Measurements from ENCODE around the gene UBA7. TPM values are rescaled to one million over a fixed set of nuclear protein-coding genes. Genes with fewer than 3 reads are reported as not detected.
"Not testable (repeated sequence)": the region's sequence is repeated elsewhere in the genome, so short reads cannot be mapped to it uniquely, and the experiment has no call there.

The UBA7 gene
- total RNA-seq, 5 donors from 2014 or later (not counting 1 experiment from before 2014, with no cell fraction given) = 246 to 299 (median 293) TPM

DNA sequence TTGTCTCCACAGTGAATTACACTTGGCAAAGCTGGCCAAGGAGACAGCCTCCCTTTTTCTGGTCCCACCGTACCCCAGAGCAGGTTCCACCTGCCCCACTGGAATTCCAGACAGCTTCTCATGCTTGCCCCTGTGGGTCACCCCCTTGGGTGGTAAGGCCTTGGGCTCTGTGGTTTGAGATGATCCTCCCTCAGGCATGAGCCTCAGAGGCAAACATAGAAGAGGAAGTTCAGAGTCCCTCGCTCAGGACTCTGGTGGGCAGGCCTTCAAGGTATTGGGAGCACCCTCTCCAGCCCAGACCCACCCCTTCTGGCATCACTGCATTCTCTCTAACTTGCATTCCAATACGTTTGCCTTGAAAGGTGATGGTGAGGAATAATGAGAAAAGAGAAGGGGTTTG, 17.6 kb upstream of the UBA7 start:
- ATAC-seq (replicated peaks in 1 of 4) = no peak
- ChIA-PET CTCF (no interaction called here), POLR2A (interaction anchor here in 1 of 2 donors (0.6 to 0.7 kb wide), 2 partner anchors 94 to 316 kb away, joined by 3 to 8 read pairs; no protein-coding TSS in a partner anchor)
- DNase-seq = no peak
- H3K36me3 Mint-ChIP-seq = no peaks in the 10 kb centered on the region
- no peak overlapping the region for H3K4me3 ChIP-seq (ENCODE audit: control insufficient read depth in 1 of 2, extremely low read depth in 1 of 2, low read length in 1 of 2)
- H3K27ac Mint-ChIP-seq = no peak overlapping the region
- H3K4me3 Mint-ChIP-seq = no peak overlapping the region
- no peaks in the 10 kb centered on the region for H3K4me1 ChIP-seq (ENCODE audit: control insufficient read depth in 1 of 2, extremely low read depth in 1 of 2, insufficient read depth in 2 of 2, low read length in 2 of 2)
- H3K9me3 Mint-ChIP-seq = no peaks in the 10 kb centered on the region
- H3K27ac ChIP-seq (ENCODE audit: low read length) = no peak overlapping the region
- no peaks in the 10 kb centered on the region for H3K27me3 Mint-ChIP-seq
- 20% methylated on average over 1 of the region's 3 CpGs for WGBS (ENCODE audit: insufficient coverage)
- no peaks in the 10 kb centered on the region for H3K9me3 ChIP-seq
- no peaks in the 10 kb centered on the region for H3K4me1 Mint-ChIP-seq
- H3K27me3 ChIP-seq (replicated peaks in 1 of 2; ENCODE audit: control insufficient read depth in 2 of 2, extremely low read depth in 1 of 2, insufficient read depth in 2 of 2, low read length in 1 of 2) = no peaks in the 10 kb centered on the region
- no peaks in the 10 kb centered on the region for H3K36me3 ChIP-seq (ENCODE audit: control insufficient read depth in 2 of 2, extremely low read depth in 1 of 2, insufficient read depth in 1 of 2, low read length in 1 of 2)

GRCh38 chr3:49826016-49826415, 12.3 kb upstream of the UBA7 start:
- no peak overlapping the region for H3K4me3 ChIP-seq (ENCODE audit: control insufficient read depth in 1 of 2, extremely low read depth in 1 of 2, low read length in 1 of 2)
- H3K27ac ChIP-seq (ENCODE audit: low read length) = no peak overlapping the region
- Mint-ChIP-seq H3K36me3 (no peaks in the 10 kb centered on the region), H3K27ac (no peak overlapping the region), H3K9me3 (no peaks in the 10 kb centered on the region), H3K4me1 (no peaks in the 10 kb centered on the region), H3K27me3 (no peaks in the 10 kb centered on the region), H3K4me3 (no peak overlapping the region)
- ATAC-seq (replicated peaks in 1 of 4) = no peak
- ChIA-PET CTCF (no interaction called here), POLR2A (no interaction called here)
- WGBS (ENCODE audit: insufficient coverage) = 83% methylated on average over 2 of the region's 6 CpGs
- H3K4me1 ChIP-seq (ENCODE audit: control insufficient read depth in 1 of 2, extremely low read depth in 1 of 2, insufficient read depth in 2 of 2, low read length in 2 of 2) = no peaks in the 10 kb centered on the region
- no peaks in the 10 kb centered on the region for H3K9me3 ChIP-seq
- no peaks in the 10 kb centered on the region for H3K36me3 ChIP-seq (ENCODE audit: control insufficient read depth in 2 of 2, extremely low read depth in 1 of 2, insufficient read depth in 1 of 2, low read length in 1 of 2)
- DNase-seq = no peak
- no peaks in the 10 kb centered on the region for H3K27me3 ChIP-seq (replicated peaks in 1 of 2; ENCODE audit: control insufficient read depth in 2 of 2, extremely low read depth in 1 of 2, insufficient read depth in 2 of 2, low read length in 1 of 2)

DNA sequence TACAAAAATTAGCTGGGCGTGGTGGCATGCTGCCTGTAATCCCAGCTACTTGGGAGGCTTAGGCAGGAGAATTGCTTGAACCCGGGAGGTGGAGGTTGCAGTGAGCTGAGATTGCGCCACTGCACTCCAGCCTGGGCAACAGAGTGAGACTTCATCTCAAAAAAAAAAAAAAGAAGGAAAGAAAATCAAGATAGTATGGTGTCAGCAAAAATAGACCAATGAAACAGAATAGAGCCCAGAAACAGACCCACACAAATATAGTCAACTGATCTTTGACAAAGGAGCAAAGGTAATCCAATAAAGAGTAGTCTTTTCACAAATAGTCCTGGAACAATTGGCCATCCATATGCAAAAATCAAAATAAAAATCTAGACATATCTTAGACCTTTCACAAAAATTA, 9.4 kb upstream of the UBA7 start:
- H3K9me3 ChIP-seq; H3K36me3 ChIP-seq (ENCODE audit: control insufficient read depth in 2 of 2, extremely low read depth in 1 of 2, insufficient read depth in 1 of 2, low read length in 1 of 2); H3K27ac ChIP-seq (ENCODE audit: low read length); H3K27me3 ChIP-seq (replicated peaks in 1 of 2; ENCODE audit: control insufficient read depth in 2 of 2, extremely low read depth in 1 of 2, insufficient read depth in 2 of 2, low read length in 1 of 2); H3K27me3 Mint-ChIP-seq; H3K9me3 Mint-ChIP-seq; H3K4me1 ChIP-seq (ENCODE audit: control insufficient read depth in 1 of 2, extremely low read depth in 1 of 2, insufficient read depth in 2 of 2, low read length in 2 of 2); H3K4me3 Mint-ChIP-seq; H3K4me3 ChIP-seq (ENCODE audit: control insufficient read depth in 1 of 2, extremely low read depth in 1 of 2, low read length in 1 of 2); CTCF ChIA-PET; H3K36me3 Mint-ChIP-seq; DNase-seq; ATAC-seq (replicated peaks in 1 of 4); H3K4me1 Mint-ChIP-seq; H3K27ac Mint-ChIP-seq: not testable (repeated sequence)
- POLR2A ChIA-PET = interaction anchor here in 1 of 2 donors (0.6 kb wide), 1 partner anchor 219 kb away, joined by 3 read pairs; no protein-coding TSS in a partner anchor
- no CpG with 5 or more reads among the region's 3 CpGs for WGBS (ENCODE audit: insufficient coverage)

GRCh38 chr3:49812916-49813496, 747 bp downstream of the UBA7 start:
- peak; percentile 4 to 11 (median 4) for ATAC-seq (replicated peaks in 1 of 4)
- Mint-ChIP-seq H3K4me3 (peak overlapping the region; percentile 85 to 97 (median 95)), H3K4me1 (peaks cover 49 to 55% (median 51%) of the 10 kb centered on the region in 3 donors)

GRCh38 chr3:49807431-49808114, 6.2 kb downstream of the UBA7 start:
- CTCF ChIA-PET = interaction anchor here in 1 of 2 donors (0.9 kb wide), 1 partner anchor 30 kb away, joined by 3 read pairs; no protein-coding TSS in a partner anchor
- peaks cover 17% of the 10 kb centered on the region for H3K36me3 Mint-ChIP-seq
- ATAC-seq (replicated peaks in 1 of 4) (no peak), DNase-seq (no peak)
- peaks cover 0 to under 1% of the 10 kb centered on the region in 2 donors for H3K27me3 Mint-ChIP-seq
- no peaks in the 10 kb centered on the region for H3K27me3 ChIP-seq (replicated peaks in 1 of 2; ENCODE audit: control insufficient read depth in 2 of 2, extremely low read depth in 1 of 2, insufficient read depth in 2 of 2, low read length in 1 of 2)
- POLR2A ChIA-PET = no interaction called here
- H3K4me3 Mint-ChIP-seq = peak overlapping the region in 1 of 3 donors; percentile 62
- H3K27ac Mint-ChIP-seq = peak overlapping the region; percentile 80 to 89
- H3K4me1 Mint-ChIP-seq = peaks cover 67 to 72% (median 67%) of the 10 kb centered on the region in 3 donors
- H3K27ac ChIP-seq (ENCODE audit: low read length) = no peak overlapping the region
- peaks cover 0 to 48% of the 10 kb centered on the region in 2 donors for H3K36me3 ChIP-seq (ENCODE audit: control insufficient read depth in 2 of 2, extremely low read depth in 1 of 2, insufficient read depth in 1 of 2, low read length in 1 of 2)
- H3K9me3 Mint-ChIP-seq = no peaks in the 10 kb centered on the region
- H3K4me1 ChIP-seq (ENCODE audit: control insufficient read depth in 1 of 2, extremely low read depth in 1 of 2, insufficient read depth in 2 of 2, low read length in 2 of 2) = peaks cover 28 to 70% of the 10 kb centered on the region in 2 experiments
- 84% methylated on average over 8 of the region's 13 CpGs for WGBS (ENCODE audit: insufficient coverage)
- no peak overlapping the region for H3K4me3 ChIP-seq (ENCODE audit: control insufficient read depth in 1 of 2, extremely low read depth in 1 of 2, low read length in 1 of 2)
- H3K9me3 ChIP-seq = no peaks in the 10 kb centered on the region

More at GRCh38 chr3:49812916-49813496, 747 bp downstream of the UBA7 start:
- CTCF ChIA-PET = interaction anchor here in 1 of 2 donors (0.5 to 1.7 kb wide), 3 partner anchors 10 to 1744 kb away, joined by 5 to 22 read pairs (median 5); partner anchors contain the start of gene INKA1
- no peak for DNase-seq
- H3K27me3 ChIP-seq (replicated peaks in 1 of 2; ENCODE audit: control insufficient read depth in 2 of 2, extremely low read depth in 1 of 2, insufficient read depth in 2 of 2, low read length in 1 of 2) = no peaks in the 10 kb centered on the region
- H3K4me3 ChIP-seq (ENCODE audit: control insufficient read depth in 1 of 2, extremely low read depth in 1 of 2, low read length in 1 of 2) = peak overlapping the region; percentile 65 to 82
- 42% methylated on average over 8 of the region's 9 CpGs for WGBS (ENCODE audit: insufficient coverage)
- peak overlapping the region; percentile 88 for H3K27ac ChIP-seq (ENCODE audit: low read length)
- Mint-ChIP-seq H3K27ac (peak overlapping the region; percentile 98 to 99), H3K27me3 (no peaks in the 10 kb centered on the region), H3K36me3 (peaks cover 19% of the 10 kb centered on the region), H3K9me3 (no peaks in the 10 kb centered on the region)
- peaks cover 0 to 44% of the 10 kb centered on the region in 2 donors for H3K36me3 ChIP-seq (ENCODE audit: control insufficient read depth in 2 of 2, extremely low read depth in 1 of 2, insufficient read depth in 1 of 2, low read length in 1 of 2)
- H3K9me3 ChIP-seq = no peaks in the 10 kb centered on the region
- peaks cover 4 to 47% of the 10 kb centered on the region in 2 experiments for H3K4me1 ChIP-seq (ENCODE audit: control insufficient read depth in 1 of 2, extremely low read depth in 1 of 2, insufficient read depth in 2 of 2, low read length in 2 of 2)
- POLR2A ChIA-PET = interaction anchor here in 1 of 2 donors (0.6 to 0.7 kb wide), 2 partner anchors 10 to 1769 kb away, joined by 5 to 14 read pairs; partner anchors contain the start of gene INKA1

DNA sequence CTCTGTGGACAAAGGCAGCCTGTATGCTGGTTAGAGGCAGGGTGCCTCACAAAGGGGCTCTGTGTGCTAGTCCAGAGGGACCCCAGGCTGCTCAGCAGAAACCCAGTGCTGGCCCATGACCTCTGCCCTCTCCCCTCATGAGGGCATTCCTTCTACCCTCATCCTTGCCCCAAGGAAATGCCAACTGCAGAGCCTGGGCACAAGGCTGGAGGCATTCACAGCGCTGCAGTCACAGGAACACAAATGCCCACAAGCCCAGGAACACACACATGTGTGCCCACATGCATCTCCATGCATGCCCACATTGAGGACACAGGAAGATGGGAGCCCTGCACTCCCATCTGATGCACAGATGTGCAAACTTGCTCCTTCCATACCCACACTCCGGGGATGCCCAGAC, 6.9 kb downstream of the UBA7 start:
- Histone ChIP-seq H3K4me3 (ENCODE audit: control insufficient read depth in 1 of 2, extremely low read depth in 1 of 2, low read length in 1 of 2) (no peak overlapping the region), H3K4me1 (ENCODE audit: control insufficient read depth in 1 of 2, extremely low read depth in 1 of 2, insufficient read depth in 2 of 2, low read length in 2 of 2) (peaks cover 28 to 68% of the 10 kb centered on the region in 2 experiments), H3K27me3 (replicated peaks in 1 of 2; ENCODE audit: control insufficient read depth in 2 of 2, extremely low read depth in 1 of 2, insufficient read depth in 2 of 2, low read length in 1 of 2) (peaks cover 0 to under 1% of the 10 kb centered on the region in 2 experiments), H3K27ac (ENCODE audit: low read length) (peak overlapping the region; percentile 51), H3K36me3 (ENCODE audit: control insufficient read depth in 2 of 2, extremely low read depth in 1 of 2, insufficient read depth in 1 of 2, low read length in 1 of 2) (peaks cover 0 to 41% of the 10 kb centered on the region in 2 donors), H3K9me3 (no peaks in the 10 kb centered on the region)
- ChIA-PET POLR2A (interaction anchor here in 1 of 2 donors (0.5 to 0.9 kb wide), 2 partner anchors 8 to 10 kb away, joined by 4 to 7 read pairs; no protein-coding TSS in a partner anchor), CTCF (interaction anchor here in 1 of 2 donors (1.2 kb wide), 1 partner anchor 32 kb away, joined by 5 read pairs; no protein-coding TSS in a partner anchor)
- Mint-ChIP-seq H3K36me3 (peaks cover 16% of the 10 kb centered on the region), H3K4me3 (peak overlapping the region in 1 of 3 donors; percentile 62), H3K9me3 (no peaks in the 10 kb centered on the region), H3K27ac (peak overlapping the region; percentile 80 to 89), H3K4me1 (peaks cover 64 to 68% (median 67%) of the 10 kb centered on the region in 3 donors), H3K27me3 (peaks cover 0 to 3% of the 10 kb centered on the region in 2 donors)
- ATAC-seq (replicated peaks in 1 of 4) = no peak
- WGBS (ENCODE audit: insufficient coverage) = 100% methylated on average over 2 of the region's 2 CpGs
- DNase-seq = no peak

Measured in T-cell (primary cell).